Transverse colon (tissue), 4 donors: Measurements from ENCODE around the gene CRABP2. TPM values are rescaled to one million over a fixed set of nuclear protein-coding genes. Genes with fewer than 3 reads are reported as not detected.

Experiments used
- DNase-seq: peaks from one replicate; pipeline ENCODE4 v3.0.0-alpha.2; 2019
- H3K27ac ChIP-seq, 4 donors: fragments of 200-600 bp; sonication (generic); 2 replicates each; pipeline ENCODE4 v1.5.1; 2016 to 2018; ENCODE audit warnings: inconsistent platforms in 4 of 4
- H3K27me3 ChIP-seq: fragments of 200-600 bp; sonication (generic); 2 replicates; pipeline ENCODE4 v1.5.1; 2017; ENCODE audit warnings: inconsistent platforms
- H3K36me3 ChIP-seq, 4 donors: fragments of 200-600 bp; sonication (generic); 2 replicates each; pipeline ENCODE4 v1.5.1; 2017 to 2019; ENCODE audit warnings: inconsistent platforms in 4 of 4
- H3K4me1 ChIP-seq, 4 donors: fragments of 200-600 bp; sonication (generic); 2 replicates each; pipeline ENCODE4 v1.5.1; 2017 to 2020; ENCODE audit warnings: inconsistent platforms in 4 of 4
- H3K4me3 ChIP-seq, 4 donors: fragments of 200-600 bp; sonication (generic); 1 replicate in 1 of 4; 2 replicates in 3 of 4; pipeline versions ENCODE4 v1.5.1 to v1.6.1; 2017 to 2019; ENCODE audit warnings: inconsistent platforms in 4 of 4
- H3K9me3 ChIP-seq, 2 donors: fragments of 200-600 bp; sonication (generic); 2 replicates each; pipeline ENCODE4 v1.5.1; 2017 to 2019; ENCODE audit warnings: inconsistent platforms in 2 of 2
- CTCF ChIP-seq, 5 experiments: fragments of 200-600 bp in 3 of 5; fragments of 450-650 bp in 2 of 5; sonication (generic) in 3 of 5; IDR thresholded peaks; 1 replicate in 2 of 5; 2 replicates in 3 of 5; pipeline ENCODE4 v1.5.1; 2016 to 2017; ENCODE audit warnings: antibody characterized with exemption in 5 of 5, inconsistent platforms in 3 of 5, mild to moderate bottlenecking in 2 of 5, moderate library complexity in 1 of 5
- EP300 ChIP-seq: sonication (generic); formaldehyde crosslinking; IDR thresholded peaks from one replicate; pipeline ENCODE4 v1.6.1; 2017; ENCODE audit warnings: antibody characterized with exemption, low read depth
- POLR2A ChIP-seq: fragments of 450-650 bp; IDR thresholded peaks from one replicate; pipeline ENCODE4 v1.6.1; 2016; ENCODE audit warnings: antibody characterized with exemption, mild to moderate bottlenecking, moderate library complexity
- POLR2AphosphoS5 ChIP-seq, 3 donors: sonication (generic); formaldehyde crosslinking; IDR thresholded peaks; one replicate each; pipeline ENCODE4 v1.6.1; 2016; ENCODE audit warnings: antibody characterized with exemption in 3 of 3
- WGBS, 2 donors: methylation state at CpG; one replicate each; pipeline ENCODE4 v1.1.5; 2018; ENCODE audit warnings: low coverage in 1 of 2; 5-methylcytosine and 5-hydroxymethylcytosine counted together
- in situ Hi-C, 4 donors: fragments of 200-750 bp; cut with MboI; loops; one replicate each; pipeline versions ENCODE4 v1.15.0 to v1.15.1; 2017; ENCODE audit warnings: low sequenced_read_pairs in 3 of 4, low pct_ligation_motif_present in 1 of 4, low pct_unique_long_range_greater_than_20kb in 1 of 4
- intact Hi-C: fragments of 100-400 bp; cut with DNase I; formaldehyde crosslinking; loops from one replicate; pipeline ENCODE4 v1.15.1; 2023; ENCODE audit warnings: low total_unique reads
- total RNA-seq, 4 donors: library from RNA; depleted of rRNA; stranded (reverse); fragments of >200 nt; gene quantifications; one replicate each; pipeline ENCODE4 v1.1.0, GENCODE V29; 2016

Gene CRABP2
- total RNA-seq, 4 donors from 2014 or later = 0.79 to 1.9 TPM; not detected in 2

DNA sequence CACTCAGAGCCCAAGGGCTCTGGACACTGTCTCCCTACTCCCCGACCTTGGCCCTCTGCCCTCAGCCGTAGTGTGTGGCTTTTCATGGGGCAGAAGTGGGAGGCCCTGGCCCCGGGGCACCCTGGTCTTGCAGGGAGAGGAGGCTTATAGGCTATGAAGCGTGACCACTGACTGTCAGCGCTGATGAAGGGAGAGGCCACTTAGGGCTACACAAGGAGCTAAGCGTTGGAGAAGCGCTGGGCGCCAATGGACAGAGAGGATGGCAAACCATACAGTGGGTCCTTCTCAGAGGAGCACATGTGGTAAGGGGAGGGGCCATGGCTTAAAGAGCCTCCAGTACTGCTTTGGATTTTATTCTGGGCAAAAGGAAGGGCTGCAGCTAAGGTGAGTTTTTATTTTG, 7.9 kb downstream of the CRABP2 start:
- intact Hi-C loops = loop anchor here (10.0 kb wide), 1 partner anchor 157 kb away; the partner anchor contains the start of gene INSRR

GRCh38 chr1:156696755-156697154, 8.6 kb downstream of the CRABP2 start:
- in situ Hi-C loops = loop anchor here in 2 of 4 donors (25.0 kb wide), 1 partner anchor 166 kb away; the partner anchor contains the start of genes INSRR (in 2 of the 2) and NTRK1 (in 2 of the 2)
- H3K27ac ChIP-seq = no peak overlapping the region
- WGBS, 2 donors = 81 to 89% methylated on average over 6 to 8 of the region's 8 CpGs

More for the DNA sequence above, 7.9 kb downstream of the CRABP2 start:
- in situ Hi-C loops = loop anchor here in 2 of 4 donors (25.0 kb wide), 1 partner anchor 165 kb away; the partner anchor contains the start of genes INSRR (in 2 of the 2) and NTRK1 (in 2 of the 2)
- peaks cover 41% of the 10 kb centered on the region for H3K27me3 ChIP-seq
- H3K4me1 ChIP-seq = peaks cover 0 to 18% (median 6%) of the 10 kb centered on the region in 4 donors
- H3K4me3 ChIP-seq = no peak overlapping the region
- H3K27ac ChIP-seq = no peak overlapping the region
- TF ChIP-seq POLR2AphosphoS5 (IDR thresholded peaks at IDR 0.05) = no peak
- TF ChIP-seq POLR2A = no peak
- no peak for TF ChIP-seq CTCF (IDR thresholded peaks at IDR 0.05)
- TF ChIP-seq EP300 = no peak
- 80% methylated on average over 8 of the region's 8 CpGs; no CpG with 5 or more reads in 1 of the 2 donors for WGBS, 2 donors
- H3K36me3 ChIP-seq = no peaks in the 10 kb centered on the region
- H3K9me3 ChIP-seq = no peaks in the 10 kb centered on the region
- DNase-seq = no peak

GRCh38 chr1:156694690-156694962, 10.8 kb downstream of the CRABP2 start:
- Histone ChIP-seq H3K36me3 (no peaks in the 10 kb centered on the region), H3K27ac (no peak overlapping the region), H3K9me3 (no peaks in the 10 kb centered on the region), H3K4me3 (no peak overlapping the region), H3K27me3 (peaks cover 46% of the 10 kb centered on the region), H3K4me1 (peaks cover 3 to 25% (median 9%) of the 10 kb centered on the region in 4 donors)
- no peak for DNase-seq
- intact Hi-C loops (loop anchor here (10.0 kb wide), 1 partner anchor 160 kb away; the partner anchor contains the start of gene INSRR), in situ Hi-C loops (loop anchor here in 2 of 4 donors (25.0 kb wide), 1 partner anchor 168 kb away; the partner anchor contains the start of genes INSRR (in 2 of the 2) and NTRK1 (in 2 of the 2))
- TF ChIP-seq EP300 = no peak
- WGBS, 2 donors = 85 to 87% methylated on average over 4 to 5 of the region's 5 CpGs

More at GRCh38 chr1:156696755-156697154, 8.6 kb downstream of the CRABP2 start:
- intact Hi-C loops = loop anchor here (10.0 kb wide), 1 partner anchor 158 kb away; the partner anchor contains the start of gene INSRR
- peaks cover 0 to 20% (median 7%) of the 10 kb centered on the region in 4 donors for H3K4me1 ChIP-seq
- no peak overlapping the region for H3K4me3 ChIP-seq
- H3K36me3 ChIP-seq = no peaks in the 10 kb centered on the region
- no peak for DNase-seq
- TF ChIP-seq POLR2A = no peak
- no peak for TF ChIP-seq EP300
- TF ChIP-seq POLR2AphosphoS5 (IDR thresholded peaks at IDR 0.05) = no peak
- no peak for TF ChIP-seq CTCF (IDR thresholded peaks at IDR 0.05)
- H3K9me3 ChIP-seq = no peaks in the 10 kb centered on the region
- H3K27me3 ChIP-seq = peaks cover 43% of the 10 kb centered on the region

- H3K27ac ChIP-seq = no peak overlapping the region
- H3K4me1 ChIP-seq = peaks cover 4 to 30% (median 11%) of the 10 kb centered on the region in 4 donors
- H3K27me3 ChIP-seq = peaks cover 49% of the 10 kb centered on the region
- no peak overlapping the region for H3K4me3 ChIP-seq
- WGBS, 2 donors = 66 to 90% methylated on average over 2 to 12 of the region's 12 CpGs
- no peaks in the 10 kb centered on the region for H3K9me3 ChIP-seq
- in situ Hi-C loops (loop anchor here in 2 of 4 donors (25.0 kb wide), 1 partner anchor 168 kb away; the partner anchor contains the start of genes INSRR (in 2 of the 2) and NTRK1 (in 2 of the 2)), intact Hi-C loops (loop anchor here (10.0 kb wide), 1 partner anchor 161 kb away; the partner anchor contains the start of gene INSRR)
- H3K36me3 ChIP-seq = no peaks in the 10 kb centered on the region
- TF ChIP-seq POLR2AphosphoS5 (IDR thresholded peaks at IDR 0.05) = no peak
- TF ChIP-seq CTCF (IDR thresholded peaks at IDR 0.05) = peak in 1 of 5 experiments; percentile 21
- no peak for DNase-seq
Measured at GRCh38 chr1:156693848-156694689, 11.3 kb downstream of the CRABP2 start.
